UCSD-AML1 (cell line): ENCODE data around the gene C16orf54.
"Not testable (repeated sequence)": the region's sequence is repeated elsewhere in the genome, so short reads cannot be mapped to it uniquely, and the experiment has no call there.

Source experiments
- DNase-seq: peaks from one replicate; lab custom pipeline; 2025; ENCODE audit not compliant: unreplicated experiment; lab: John Stamatoyannopoulos, UW

Gene C16orf54

DNA sequence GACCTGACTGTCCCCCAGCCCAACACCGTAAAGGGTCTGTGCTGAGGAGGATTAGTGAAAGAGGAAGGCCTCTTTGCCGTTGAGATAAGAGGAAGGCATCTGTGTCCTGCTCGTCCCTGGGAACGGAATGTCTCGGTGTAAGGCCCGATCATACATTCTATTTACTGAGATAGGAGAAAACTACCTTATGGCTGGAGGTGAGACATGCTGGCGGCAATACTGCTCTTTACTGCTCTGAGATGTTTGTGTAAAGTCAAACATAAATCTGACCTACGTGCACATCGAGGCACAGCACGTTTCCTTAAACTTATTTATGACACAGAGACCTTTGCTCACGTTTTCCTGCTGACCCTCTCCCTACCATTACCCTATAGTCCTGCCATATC lies 5.2 kb downstream of the C16orf54 start:
- DNase-seq = not testable (repeated sequence)

DNA sequence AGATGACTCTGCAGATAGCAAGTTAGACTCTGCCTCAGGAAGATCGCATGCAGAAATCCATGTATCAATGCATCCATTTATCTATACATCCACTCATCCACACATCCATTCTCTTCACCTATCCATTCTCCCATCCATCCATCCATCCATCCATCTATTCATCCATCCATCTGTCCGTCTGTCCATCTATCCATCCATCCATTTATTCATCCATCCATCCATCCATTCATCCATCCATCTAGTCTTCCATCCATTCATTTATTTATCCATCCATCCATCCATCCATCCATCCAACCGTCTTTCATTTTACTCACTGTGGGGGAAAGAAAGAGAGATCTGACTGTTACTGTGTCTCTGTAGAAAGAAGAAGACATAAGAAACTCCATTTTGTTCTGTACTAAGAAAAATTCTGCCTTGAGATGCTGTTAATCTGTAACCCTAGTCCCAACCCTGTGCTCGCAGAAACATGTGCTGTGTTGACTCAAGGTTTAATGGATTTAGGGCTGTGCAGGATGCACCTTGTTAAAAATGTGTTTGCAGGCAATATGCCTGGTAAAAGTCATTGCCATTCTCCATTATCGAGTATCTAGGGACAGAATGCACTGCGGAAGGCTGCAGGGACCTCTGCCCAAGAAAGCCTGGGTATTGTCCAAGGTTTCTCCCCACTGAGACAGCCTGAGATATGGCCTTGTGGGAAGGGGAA lies 5.7 kb downstream of the C16orf54 start:
- DNase-seq = not testable (repeated sequence)

GRCh38 chr16:29738514-29738913 lies 7.3 kb downstream of the C16orf54 start:
- DNase-seq = no peak

DNA sequence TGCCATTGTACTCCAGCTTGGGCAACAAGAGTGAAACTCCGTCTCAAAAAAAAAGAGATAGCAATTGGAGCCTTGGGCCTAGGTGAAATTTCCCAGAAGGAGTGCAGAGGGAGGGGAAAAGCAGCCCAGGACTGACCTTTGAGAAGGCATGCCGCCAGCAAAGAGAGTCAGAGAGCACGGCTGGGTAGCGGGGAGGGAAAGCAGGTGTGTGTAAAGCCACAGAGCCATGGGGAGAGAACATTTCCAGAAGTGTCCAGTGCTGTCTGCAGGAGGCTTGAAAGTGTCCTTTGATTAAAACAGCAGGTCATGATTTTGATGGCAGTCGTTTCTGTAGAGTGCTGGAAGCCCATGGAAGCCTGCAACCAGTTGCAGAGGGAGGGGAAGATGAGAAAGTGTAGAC lies 8.1 kb downstream of the C16orf54 start:
- DNase-seq = no peak

GRCh38 chr16:29736764-29737163 lies 9.0 kb downstream of the C16orf54 start:
- no peak for DNase-seq

DNA sequence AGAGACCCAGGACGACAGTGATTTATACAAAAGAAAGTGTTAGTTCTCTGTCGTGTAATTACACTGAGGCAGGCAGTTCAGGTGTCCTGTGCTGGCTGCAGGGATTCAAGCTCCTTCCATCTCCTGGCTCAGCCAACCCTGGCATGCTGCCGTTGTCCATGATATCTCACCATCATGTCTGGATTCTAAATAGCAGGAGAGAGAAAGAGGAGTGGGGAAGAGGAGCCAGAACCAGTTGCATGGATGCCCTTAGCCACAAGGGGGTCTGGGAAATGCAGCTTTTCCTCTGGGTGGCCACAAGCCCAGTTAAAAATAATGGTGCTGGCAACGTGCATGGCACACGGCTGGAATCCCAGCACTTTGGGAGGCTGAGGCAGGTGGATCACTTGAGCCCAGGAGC lies 9.7 kb downstream of the C16orf54 start:
- no peak for DNase-seq

- no peak for DNase-seq
These were observed 11.0 kb downstream of the C16orf54 start for GRCh38 chr16:29734786-29735185.

GRCh38 chr16:29731768-29732601 lies 13.8 kb downstream of the C16orf54 start:
- not testable (repeated sequence) for DNase-seq

DNA sequence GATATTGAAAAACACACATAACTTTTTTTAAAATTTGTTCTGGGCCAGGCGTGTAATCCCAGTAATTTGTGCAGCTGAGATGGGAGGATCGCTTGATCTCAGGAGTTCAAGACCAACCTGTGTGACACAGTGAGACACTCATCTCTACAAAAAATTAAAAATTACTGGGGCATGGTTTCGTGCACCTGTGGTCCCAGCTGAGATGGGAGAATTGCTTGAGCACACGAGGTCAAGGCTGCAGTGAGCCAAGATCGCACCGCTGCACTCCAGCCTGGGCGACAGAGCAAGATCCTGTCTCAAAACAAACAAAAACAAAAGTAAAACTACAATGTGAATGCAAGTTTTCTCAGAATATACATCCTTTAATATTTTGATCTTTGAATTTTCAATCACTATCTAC lies 15.1 kb downstream of the C16orf54 start:
- DNase-seq = no peak

DNA sequence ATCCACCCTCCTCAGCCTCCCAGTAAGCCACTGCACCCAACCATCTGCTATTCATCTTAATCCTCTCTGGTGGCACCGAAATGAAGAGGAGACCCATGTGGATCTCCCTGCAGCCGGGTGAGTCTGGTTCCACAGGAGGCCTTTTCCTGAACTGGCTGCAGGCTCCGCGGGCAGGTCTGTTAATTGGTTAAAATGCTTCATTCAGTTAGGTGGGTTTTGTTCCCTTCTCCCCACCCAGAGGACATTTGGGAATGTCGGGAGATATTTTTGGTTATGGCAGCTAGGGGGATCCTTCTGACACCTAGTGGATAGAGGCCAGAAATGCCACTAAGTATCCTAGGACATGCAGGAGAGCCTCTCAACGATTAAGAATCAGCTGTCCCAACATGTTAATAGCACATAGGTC lies 16.7 kb downstream of the C16orf54 start:
- no peak for DNase-seq

- no peak for DNase-seq
These were observed 18.3 kb downstream of the C16orf54 start for GRCh38 chr16:29727452-29727851.

DNA sequence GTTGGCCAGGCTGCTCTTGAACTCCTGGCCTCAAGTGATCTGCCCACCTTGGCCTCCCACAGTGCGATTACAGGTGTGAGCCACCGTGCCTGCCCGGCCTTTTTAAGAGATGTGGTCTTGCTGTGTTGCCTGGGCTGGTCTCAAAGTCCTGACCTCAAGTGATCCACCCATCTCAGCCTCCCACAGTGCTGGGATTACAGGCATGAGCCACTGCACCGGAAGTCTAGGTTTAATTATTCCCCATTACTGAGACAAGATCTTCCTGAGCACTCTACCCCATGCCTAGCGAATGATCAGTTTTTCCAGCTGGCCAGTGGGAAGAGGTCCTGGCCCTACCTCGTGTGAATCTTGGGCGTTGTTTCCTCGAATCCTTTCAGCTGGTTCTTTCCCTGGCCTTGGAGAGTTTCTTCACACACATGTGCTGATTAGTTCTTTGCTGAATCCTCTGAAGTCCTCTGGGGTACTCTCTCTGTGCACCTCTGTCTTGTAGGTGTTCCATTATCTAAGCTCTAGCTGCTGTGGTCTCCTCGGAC lies 18.9 kb downstream of the C16orf54 start:
- no peak for DNase-seq

DNA sequence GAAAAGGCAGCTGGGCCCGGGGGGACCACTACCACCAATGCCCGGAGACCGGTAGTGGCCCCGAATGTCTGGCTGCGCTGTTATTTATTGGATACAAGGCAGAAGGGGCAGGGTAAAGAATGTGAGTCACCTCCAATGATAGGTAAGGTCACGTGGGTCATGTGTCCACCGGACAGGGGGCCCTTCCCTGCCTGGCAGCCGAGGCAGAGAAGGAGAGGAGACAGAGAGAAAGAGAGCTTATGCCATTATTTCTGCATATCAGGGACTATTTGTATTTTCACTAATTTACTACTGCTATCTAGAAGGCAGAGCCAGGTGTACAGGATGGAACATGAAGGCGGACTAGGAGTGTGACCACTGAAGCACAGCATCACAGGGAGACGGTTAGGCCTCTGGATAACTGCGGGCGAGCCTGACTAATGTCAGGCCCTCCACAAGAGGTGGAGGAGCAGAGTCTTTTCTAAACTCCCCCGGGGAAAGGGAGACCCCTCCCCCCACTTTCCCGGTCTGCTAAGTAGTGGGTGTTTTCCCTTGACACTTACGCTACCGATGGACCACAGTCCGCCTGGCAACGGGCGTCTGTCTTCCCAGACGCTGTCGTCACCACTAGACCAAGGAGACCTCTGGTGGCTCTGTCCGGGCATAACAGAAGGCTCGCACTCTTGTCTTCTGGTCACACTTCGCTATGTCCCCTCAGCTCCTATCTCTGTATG lies 24.5 kb downstream of the C16orf54 start:
- DNase-seq = peak; percentile 65

- DNase-seq = no peak
These were observed 25.1 kb downstream of the C16orf54 start for GRCh38 chr16:29720703-29721102.

DNA sequence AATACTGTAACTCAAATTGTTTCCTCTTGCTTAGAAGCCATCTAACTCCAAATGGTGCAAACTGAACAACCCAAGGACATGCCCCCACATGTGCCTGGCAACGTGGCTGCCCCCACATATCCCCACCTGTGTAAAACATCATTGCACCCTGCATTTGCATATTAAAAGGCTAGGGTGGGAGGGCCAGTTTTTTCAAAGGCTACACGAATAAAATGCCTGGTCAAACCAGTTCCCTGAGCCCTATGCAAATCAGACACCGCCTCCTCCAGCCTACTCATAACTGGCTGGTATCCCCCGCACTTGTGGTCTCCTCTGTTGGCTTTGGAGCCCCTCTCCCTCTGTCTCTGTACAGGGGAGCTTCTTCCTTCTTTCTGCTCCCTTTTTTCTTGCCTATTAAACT lies 26.7 kb downstream of the C16orf54 start:
- no peak for DNase-seq

GRCh38 chr16:29717113-29717512 lies 28.7 kb downstream of the C16orf54 start:
- no peak for DNase-seq

DNA sequence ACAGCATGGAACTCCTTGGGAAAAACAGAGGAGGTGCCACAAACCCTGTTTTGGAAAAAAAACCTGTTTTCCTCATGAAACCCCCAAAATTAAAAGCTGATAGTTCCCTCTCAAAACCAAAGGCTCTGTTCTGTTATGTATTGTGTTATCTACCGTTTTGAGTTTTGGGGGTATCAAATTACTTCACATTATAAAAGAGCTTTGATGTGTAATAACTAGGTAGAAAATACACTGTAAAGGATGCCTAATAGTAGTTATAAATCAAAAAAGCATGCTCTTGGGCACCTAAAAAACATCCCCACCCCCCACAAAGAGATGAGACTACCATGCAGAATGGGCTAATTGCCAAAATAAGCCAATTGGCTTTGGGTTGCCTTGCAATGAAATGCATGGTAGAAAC lies 30.8 kb downstream of the C16orf54 start:
- DNase-seq = no peak

DNA sequence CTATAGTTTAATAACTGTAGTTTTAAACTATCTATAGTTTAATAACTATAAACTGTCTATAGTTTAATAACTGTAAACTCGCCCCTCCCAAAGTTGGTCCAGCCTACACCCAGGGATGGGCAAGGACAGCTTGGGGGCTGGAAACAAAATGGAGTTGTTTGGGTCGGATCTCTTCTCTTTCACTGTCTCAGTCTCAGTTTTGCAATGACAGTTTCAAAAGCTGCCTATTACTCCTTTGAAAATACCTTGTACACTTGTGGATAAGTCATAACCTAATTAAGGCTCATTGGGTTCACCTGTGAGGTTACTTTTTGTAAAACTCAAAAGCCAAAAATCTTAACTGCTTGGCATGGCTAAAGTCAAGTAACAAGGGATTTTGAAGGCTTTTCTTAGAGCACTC lies 31.4 kb downstream of the C16orf54 start:
- no peak for DNase-seq

GRCh38 chr16:29712809-29713208 lies 33.0 kb downstream of the C16orf54 start:
- no peak for DNase-seq

DNA sequence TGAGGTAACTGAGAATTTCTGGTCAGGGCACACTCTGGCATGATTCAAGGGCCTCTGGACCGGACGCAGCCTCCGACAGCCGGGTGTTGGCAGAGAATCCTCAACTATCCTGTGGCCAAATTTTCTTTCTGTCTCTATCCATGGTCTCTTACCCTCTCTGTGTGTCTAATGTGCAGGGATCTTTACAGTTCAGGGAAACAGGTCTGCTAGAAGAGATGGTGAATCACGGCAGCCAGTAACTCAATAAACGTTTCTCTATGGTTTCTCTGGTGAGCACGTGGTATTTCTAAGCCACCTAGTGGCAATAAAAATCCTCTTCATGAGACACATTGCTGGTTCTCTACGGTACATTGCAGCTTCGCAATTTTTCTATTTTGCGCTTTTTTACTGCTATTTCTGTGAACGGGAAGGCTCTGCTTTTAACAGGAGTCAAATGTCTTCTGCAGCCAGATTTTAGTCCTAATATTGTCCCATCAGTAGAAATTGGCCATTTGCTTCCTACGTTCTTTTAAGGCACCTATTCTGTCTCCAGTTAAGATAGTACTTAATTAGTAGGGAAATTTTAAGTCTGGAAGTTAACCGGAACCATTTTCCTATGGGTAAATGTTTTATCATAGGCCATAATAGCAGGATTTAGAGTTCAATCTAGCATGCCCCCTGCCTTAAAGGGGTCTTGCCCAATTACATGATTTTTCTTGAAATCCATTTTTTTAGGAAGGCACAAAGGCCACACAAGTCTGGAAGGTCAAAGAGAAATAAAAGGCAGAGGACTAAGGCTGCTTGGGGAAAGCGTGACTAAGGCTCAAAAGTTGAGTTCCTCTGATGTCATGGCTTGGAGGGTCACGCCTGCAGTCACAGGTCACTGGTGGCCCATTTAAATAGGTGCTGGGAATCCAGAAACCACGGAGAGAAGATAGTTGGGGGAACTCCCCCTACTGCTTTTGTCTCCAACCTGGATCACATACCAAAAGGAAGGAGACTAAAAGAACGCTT lies 35.3 kb downstream of the C16orf54 start:
- DNase-seq = no peak
